Measurements from ENCODE around the gene GSK3A. TPM values are rescaled to one million over a fixed set of nuclear protein-coding genes. Genes with fewer than 3 reads are reported as not detected.
A peak's percentile ranks its signal among the peaks of the same experiment; 100 is the strongest.

The GSK3A gene
- total and polyA plus RNA-seq, 2 of the 4 experiments (the other 2 are of a cell fraction) = 8.1 to 43.3 TPM

DNA sequence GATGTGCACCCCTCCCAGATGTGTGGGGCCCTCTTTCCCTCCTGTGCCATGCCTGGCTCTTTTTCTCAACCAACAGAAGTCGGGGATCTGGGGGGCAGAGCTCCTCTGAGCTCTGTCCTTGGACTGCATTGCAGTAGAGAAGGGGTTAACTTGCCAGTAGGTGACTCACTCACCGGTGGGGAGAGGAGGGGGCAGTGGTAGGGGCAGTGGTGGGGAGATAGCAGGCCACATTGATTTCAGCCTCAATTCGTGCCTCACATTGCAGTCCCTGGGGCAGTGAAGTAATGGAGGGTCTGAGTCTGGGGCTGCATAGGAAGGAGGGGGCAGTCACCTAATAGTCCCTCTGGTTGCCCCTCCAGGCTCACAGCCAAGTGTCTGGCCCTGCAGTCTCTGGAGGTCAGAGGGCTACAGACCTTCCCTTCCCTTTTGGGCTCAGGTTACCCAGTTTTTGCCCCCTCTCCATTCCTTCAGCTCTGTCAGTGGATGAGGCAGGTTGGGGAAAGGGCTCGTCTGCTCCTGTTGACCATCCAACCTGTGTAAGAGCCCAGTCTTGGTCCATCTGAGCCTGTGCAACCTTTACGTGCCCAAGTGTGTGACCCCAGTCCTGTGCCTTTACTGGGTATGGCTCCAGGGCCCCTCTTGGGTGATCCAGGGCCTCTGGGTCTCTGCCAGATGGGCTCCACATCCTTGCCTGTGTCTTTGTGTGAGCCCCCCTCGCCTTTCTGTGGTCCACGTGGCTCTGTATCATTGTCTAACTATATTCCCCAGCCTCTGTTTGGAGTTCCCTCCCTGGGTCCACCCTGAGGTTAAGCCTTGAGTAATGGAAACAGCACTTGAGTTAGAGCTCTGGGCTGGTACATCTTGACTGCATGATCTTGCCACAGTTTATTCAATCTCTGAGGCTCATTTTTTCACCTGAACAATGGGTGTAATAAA, 39.7 kb upstream of the GSK3A start:
- Histone ChIP-seq H3K14ac (replicated peaks; ENCODE audit: low read depth, low read length) (peak overlapping the region; percentile 85), H2AFZ (replicated peaks; ENCODE audit: low read length, poor library complexity) (peak overlapping the region; percentile 90), H4K91ac (ENCODE audit: insufficient read depth, low read depth, low read length) (peak overlapping the region; percentile 61), H3K4me3 (ENCODE audit: insufficient read depth, low read depth, low read length) (no peak overlapping the region), H3K27ac (ENCODE audit: insufficient read depth, low read length) (peak overlapping the region; percentile 93), H3K23ac (ENCODE audit: low read depth, low read length) (peak overlapping the region; percentile 91; the same call in 1 of the 2 replicates), H3K9me3 (ENCODE audit: control insufficient read depth, insufficient read depth, low read length) (no peaks in the 10 kb centered on the region), H4K5ac (ENCODE audit: low read depth, low read length) (peak overlapping the region; percentile 28; the same call in 1 of the 2 replicates), H3K18ac (ENCODE audit: low read depth, low read length) (peak overlapping the region; percentile 18; the same call in 1 of the 2 replicates), H2AK5ac (ENCODE audit: low read depth, low read length) (peak overlapping the region; percentile 97), H2BK20ac (ENCODE audit: low read depth, low read length) (peak overlapping the region; percentile 74), H4K8ac (ENCODE audit: low read depth in 2 of 2, low read length in 2 of 2) (peak overlapping the region; percentile 15 to 89; a peak in 3 of 4 replicates), H3K4me2 (ENCODE audit: low read depth, low read length) (peak overlapping the region; percentile 76), H4K20me1 (ENCODE audit: insufficient read depth, low read length) (peaks cover 49% of the 10 kb centered on the region), H3K9me1 (ENCODE audit: insufficient read depth, low read length) (peaks cover 16% of the 10 kb centered on the region), H2AK9ac (replicated peaks; ENCODE audit: low read depth, low read length, poor library complexity) (peak overlapping the region; percentile 99), H3K9ac (ENCODE audit: low read depth, low read length) (peak overlapping the region; percentile 72), H3K56ac (ENCODE audit: extremely low read depth, insufficient read depth, low read length) (peak overlapping the region; percentile 58; the same call in 1 of the 2 replicates), H2BK120ac (ENCODE audit: low read depth, low read length) (peak overlapping the region; percentile 88), H2BK15ac (ENCODE audit: low read depth, low read length) (peak overlapping the region; percentile 29; the same call in 1 of the 3 replicates), H3K27me3 (ENCODE audit: control insufficient read depth, insufficient read depth, low read length) (no peaks in the 10 kb centered on the region), H3K4me1 (ENCODE audit: control insufficient read depth, insufficient read depth, low read length) (peaks cover 60% of the 10 kb centered on the region), H3K4ac (ENCODE audit: low read depth, low read length) (peak overlapping the region; percentile 94), H3K36me3 (ENCODE audit: control insufficient read depth, insufficient read depth, low read length) (peaks cover 3% of the 10 kb centered on the region; the same call in 1 of the 2 replicates), H2BK5ac (ENCODE audit: low read depth, low read length, poor library complexity, severe bottlenecking) (peak overlapping the region; percentile 86), H3K79me1 (ENCODE audit: low read depth in 1 of 2, low read length in 2 of 2) (peaks cover 36 to 76% of the 10 kb centered on the region in 2 experiments)
- DNase-seq = peak; percentile 41
- in situ Hi-C loops (cut with MboI; ENCODE audit: low sequenced_read_pairs) (no loop called here), intact Hi-C loops (cut with micrococcal nuclease) (loop anchor here (2.0 kb wide), 1 partner anchor 27 kb away; the partner anchor contains the start of gene ERF), dilution Hi-C loops (cut with HindIII; ENCODE audit: low sequenced_read_pairs, unreplicated experiment) (no loop called here)
- ChIA-PET CTCF (interaction anchor here (1.0 kb wide), 1 partner anchor 36 kb away, joined by 3 read pairs; no protein-coding TSS in a partner anchor), POLR2A (ENCODE audit: unreplicated experiment) (no interaction called here)
- WGBS, 2 experiments (ENCODE audit: extremely low coverage in 2 of 2, insufficient read length in 1 of 2) = 66% methylated on average over 2 of the region's 7 CpGs; no CpG with 5 or more reads in 1 of the 2 experiments
- no TSS peak for BruUV-seq (replicated peaks)
- no peak for ATAC-seq (ENCODE audit: low read depth)
- TF ChIP-seq, protein P1, sequence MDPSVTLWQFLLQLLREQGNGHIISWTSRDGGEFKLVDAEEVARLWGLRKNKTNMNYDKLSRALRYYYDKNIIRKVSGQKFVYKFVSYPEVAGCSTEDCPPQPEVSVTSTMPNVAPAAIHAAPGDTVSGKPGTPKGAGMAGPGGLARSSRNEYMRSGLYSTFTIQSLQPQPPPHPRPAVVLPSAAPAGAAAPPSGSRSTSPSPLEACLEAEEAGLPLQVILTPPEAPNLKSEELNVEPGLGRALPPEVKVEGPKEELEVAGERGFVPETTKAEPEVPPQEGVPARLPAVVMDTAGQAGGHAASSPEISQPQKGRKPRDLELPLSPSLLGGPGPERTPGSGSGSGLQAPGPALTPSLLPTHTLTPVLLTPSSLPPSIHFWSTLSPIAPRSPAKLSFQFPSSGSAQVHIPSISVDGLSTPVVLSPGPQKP (IDR thresholded peaks at IDR 0.05; ENCODE audit: borderline replicate concordance, low read depth, low read length) = no peak
- TF ChIP-seq NFE2L2 (IDR thresholded peaks at IDR 0.05; ENCODE audit: low read depth, low read length) (no peak), RAD21 (IDR thresholded peaks at IDR 0.05; ENCODE audit: low read length) (no peak), MAFK (IDR thresholded peaks at IDR 0.05; ENCODE audit: low read depth, low read length) (no peak), BHLHE40 (IDR thresholded peaks at IDR 0.05; ENCODE audit: low read depth, low read length) (no peak), RCOR1 (IDR thresholded peaks at IDR 0.05; ENCODE audit: insufficient replicate concordance, low read length) (no peak), CEBPB (IDR thresholded peaks at IDR 0.05; ENCODE audit: low read depth, low read length) (no peak), POLR2A (IDR thresholded peaks at IDR 0.05; ENCODE audit: low read depth, low read length) (no peak), FOS (IDR thresholded peaks at IDR 0.05; ENCODE audit: low read depth, low read length) (peak; percentile 47; the same call in 1 of the 2 replicates), SMC3 (IDR thresholded peaks at IDR 0.05; ENCODE audit: low read depth, low read length) (no peak), MAZ (IDR thresholded peaks at IDR 0.05; ENCODE audit: borderline replicate concordance, low read depth, low read length) (peak; percentile 81), RFX5 (IDR thresholded peaks at IDR 0.05; ENCODE audit: low read depth, low read length) (no peak), MXI1 (IDR thresholded peaks at IDR 0.05; ENCODE audit: borderline replicate concordance, low read depth, low read length) (0 out of 2 replicates have a peak, but pooled peaks have one; percentile 45)
- TF ChIP-seq, protein P2, sequence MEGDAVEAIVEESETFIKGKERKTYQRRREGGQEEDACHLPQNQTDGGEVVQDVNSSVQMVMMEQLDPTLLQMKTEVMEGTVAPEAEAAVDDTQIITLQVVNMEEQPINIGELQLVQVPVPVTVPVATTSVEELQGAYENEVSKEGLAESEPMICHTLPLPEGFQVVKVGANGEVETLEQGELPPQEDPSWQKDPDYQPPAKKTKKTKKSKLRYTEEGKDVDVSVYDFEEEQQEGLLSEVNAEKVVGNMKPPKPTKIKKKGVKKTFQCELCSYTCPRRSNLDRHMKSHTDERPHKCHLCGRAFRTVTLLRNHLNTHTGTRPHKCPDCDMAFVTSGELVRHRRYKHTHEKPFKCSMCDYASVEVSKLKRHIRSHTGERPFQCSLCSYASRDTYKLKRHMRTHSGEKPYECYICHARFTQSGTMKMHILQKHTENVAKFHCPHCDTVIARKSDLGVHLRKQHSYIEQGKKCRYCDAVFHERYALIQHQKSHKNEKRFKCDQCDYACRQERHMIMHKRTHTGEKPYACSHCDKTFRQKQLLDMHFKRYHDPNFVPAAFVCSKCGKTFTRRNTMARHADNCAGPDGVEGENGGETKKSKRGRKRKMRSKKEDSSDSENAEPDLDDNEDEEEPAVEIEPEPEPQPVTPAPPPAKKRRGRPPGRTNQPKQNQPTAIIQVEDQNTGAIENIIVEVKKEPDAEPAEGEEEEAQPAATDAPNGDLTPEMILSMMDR (conservative IDR thresholded peaks at IDR 0.05; ENCODE audit: low read depth, low read length) = no peak

Data from IMR-90 (cell line).